NCI-H2171 treated with DMSO at 0.1 percent for 48 hours (cell line): ENCODE measurements around the gene GDPD4.

ENCODE experiments used
- DNase-seq: peaks from one replicate; lab custom pipeline; 2025; lab: John Stamatoyannopoulos, UW

GDPD4 gene

GRCh38 chr11:77175021-77175842 lies 126.3 kb downstream of the GDPD4 start:
- DNase-seq = no peak

GRCh38 chr11:77174559-77174958 lies 126.9 kb downstream of the GDPD4 start:
- DNase-seq = no peak

GRCh38 chr11:77173494-77173893 lies 128.0 kb downstream of the GDPD4 start:
- no peak for DNase-seq

- DNase-seq = no peak
Observed at GRCh38 chr11:77172666-77172982, 128.9 kb downstream of the GDPD4 start.

- DNase-seq = no peak
Observed at GRCh38 chr11:77171885-77172665, 129.4 kb downstream of the GDPD4 start.

GRCh38 chr11:77171254-77171653 lies 130.2 kb downstream of the GDPD4 start:
- DNase-seq = no peak

- DNase-seq = no peak
Observed at GRCh38 chr11:77170107-77170506, 131.4 kb downstream of the GDPD4 start.

GRCh38 chr11:77167791-77168190 lies 133.7 kb downstream of the GDPD4 start:
- DNase-seq = no peak

- no peak for DNase-seq
Observed at GRCh38 chr11:77167111-77167626, 134.3 kb downstream of the GDPD4 start.
